Left renal pelvis (tissue), 4 donors: ENCODE data around the gene RAF1. TPM values are rescaled to one million over a fixed set of nuclear protein-coding genes. Genes with fewer than 3 reads are reported as not detected.
"Not testable (repeated sequence)": the region's sequence is repeated elsewhere in the genome, so short reads cannot be mapped to it uniquely, and the experiment has no call there.

Experiments
- DNase-seq, 4 donors: peaks; one replicate each; pipeline ENCODE4 v3.0.0-alpha.2; 2013; ENCODE audit warnings: low read depth in 4 of 4, low spot score in 3 of 4
- polyA plus RNA-seq, 4 donors: library from polyadenylated mRNA; unstranded; fragments of 120-200 nt; gene quantifications; one replicate each; pipeline ENCODE4 v1.2.1, GENCODE V29; 2013; ENCODE audit not compliant: insufficient read length in 4 of 4

The RAF1 gene
- polyA plus RNA-seq: 100 to 1,000 TPM in 3 of 4 donors, 10 to 100 TPM in 1; 99.4 to 144 (median 112) TPM

GRCh38 chr3:12663936-12664908, at the start of gene RAF1:
RAF1 (minus strand) TSS chr3:12664117; CDS start chr3:12618721, 45,396 bp downstream.
- DNase-seq: peak; percentile 95 to 98 (median 96)

GRCh38 chr3:12710062-12710461, 46.1 kb upstream of the RAF1 start:
- DNase-seq: no peak

- no peak for DNase-seq
These were observed 45.4 kb upstream of the RAF1 start for GRCh38 chr3:12709334-12709733.

- no peak for DNase-seq
These were observed 44.8 kb upstream of the RAF1 start for GRCh38 chr3:12708584-12709192.

- DNase-seq: no peak
These were observed 43.5 kb upstream of the RAF1 start for GRCh38 chr3:12707449-12707848.

- DNase-seq: no peak
These were observed 42.8 kb upstream of the RAF1 start for GRCh38 chr3:12706504-12707253.

- no peak for DNase-seq
These were observed 42.1 kb upstream of the RAF1 start for GRCh38 chr3:12705981-12706380.

- no peak for DNase-seq
These were observed 41.5 kb upstream of the RAF1 start for GRCh38 chr3:12705374-12705926.

GRCh38 chr3:12702501-12702900, 38.6 kb upstream of the RAF1 start:
- no peak for DNase-seq

- not testable (repeated sequence) for DNase-seq
These were observed 37.7 kb upstream of the RAF1 start for GRCh38 chr3:12701601-12702000.

GRCh38 chr3:12700800-12701199, 36.9 kb upstream of the RAF1 start:
- DNase-seq: no peak

- DNase-seq: no peak
These were observed 32.0 kb upstream of the RAF1 start for GRCh38 chr3:12695916-12696315.

- no peak for DNase-seq
These were observed 31.2 kb upstream of the RAF1 start for GRCh38 chr3:12695112-12695511.

- DNase-seq: no peak
These were observed 28.5 kb upstream of the RAF1 start for GRCh38 chr3:12692444-12692843.

- no peak for DNase-seq
These were observed 26.2 kb upstream of the RAF1 start for GRCh38 chr3:12689997-12690711.

GRCh38 chr3:12687948-12688347, 24.0 kb upstream of the RAF1 start:
- no peak for DNase-seq

- DNase-seq: no peak
These were observed 22.2 kb upstream of the RAF1 start for GRCh38 chr3:12686096-12686495.

- DNase-seq: no peak
These were observed 18.1 kb upstream of the RAF1 start for GRCh38 chr3:12681943-12682390.

GRCh38 chr3:12681089-12681942, 17.4 kb upstream of the RAF1 start:
- no peak for DNase-seq
